ENCODE data around the gene OSBPL9.
"Not testable (repeated sequence)": the region's sequence is repeated elsewhere in the genome, so short reads cannot be mapped to it uniquely, and the experiment has no call there.

Gene OSBPL9

GRCh38 chr1:51642739-51643142, 25.8 kb downstream of the OSBPL9 start:
- Histone ChIP-seq H3K27ac (ENCODE audit: low read depth, low read length) (no peak overlapping the region), H3K4me3 (ENCODE audit: low read length) (no peak overlapping the region), H3K23ac (ENCODE audit: low read length) (no peak overlapping the region), H3K79me1 (ENCODE audit: low read length) (no peaks in the 10 kb centered on the region), H4K8ac (ENCODE audit: low read depth, low read length) (no peak overlapping the region), H3K18ac (ENCODE audit: low read length) (peak overlapping the region; percentile 80), H3K36me3 (ENCODE audit: control insufficient read depth, insufficient read depth, low read length) (no peaks in the 10 kb centered on the region), H3K4me2 (ENCODE audit: low read length) (no peak overlapping the region), H2BK120ac (ENCODE audit: low read depth, low read length) (no peak overlapping the region), H3K56ac (ENCODE audit: low read length) (no peak overlapping the region), H2BK15ac (replicated peaks; ENCODE audit: low read depth) (no peak overlapping the region), H3K4ac (ENCODE audit: low read depth, low read length) (no peak overlapping the region), H3K79me2 (ENCODE audit: control insufficient read depth, insufficient read depth, low read length) (no peaks in the 10 kb centered on the region), H2BK5ac (ENCODE audit: low read length) (no peak overlapping the region), H3K9ac (ENCODE audit: low read length) (no peak overlapping the region), H3K27me3 (ENCODE audit: insufficient read depth, low read length, poor library complexity) (no peaks in the 10 kb centered on the region), H2AK5ac (ENCODE audit: low read length) (no peak overlapping the region), H4K5ac (ENCODE audit: low read length) (no peak overlapping the region), H3K4me1 (ENCODE audit: control insufficient read depth, low read depth, low read length) (peaks cover 9% of the 10 kb centered on the region)
- peak; percentile 76 for DNase-seq
- no CpG with 5 or more reads among the region's 1 CpG for WGBS (ENCODE audit: extremely low coverage, insufficient coverage, low lambda C conversion rate)

- H4K5ac ChIP-seq (ENCODE audit: low read length): no peak overlapping the region
- H3K79me2 ChIP-seq (ENCODE audit: control insufficient read depth, insufficient read depth, low read length): no peaks in the 10 kb centered on the region
- no peak overlapping the region for H3K4ac ChIP-seq (ENCODE audit: low read depth, low read length)
- H2BK5ac ChIP-seq (ENCODE audit: low read length): no peak overlapping the region
- no peaks in the 10 kb centered on the region for H3K36me3 ChIP-seq (ENCODE audit: control insufficient read depth, insufficient read depth, low read length)
- H2BK120ac ChIP-seq (ENCODE audit: low read depth, low read length): no peak overlapping the region
- no peak overlapping the region for H3K9ac ChIP-seq (ENCODE audit: low read length)
- no peak overlapping the region for H3K18ac ChIP-seq (ENCODE audit: low read length)
- no peak overlapping the region for H3K4me3 ChIP-seq (ENCODE audit: low read length)
- H3K27ac ChIP-seq (ENCODE audit: low read depth, low read length): no peak overlapping the region
- no peak overlapping the region for H3K4me2 ChIP-seq (ENCODE audit: low read length)
- H2AK5ac ChIP-seq (ENCODE audit: low read length): no peak overlapping the region
- peak; percentile 31 for DNase-seq
- no peaks in the 10 kb centered on the region for H3K27me3 ChIP-seq (ENCODE audit: insufficient read depth, low read length, poor library complexity)
- no peaks in the 10 kb centered on the region for H3K79me1 ChIP-seq (ENCODE audit: low read length)
- H4K8ac ChIP-seq (ENCODE audit: low read depth, low read length): no peak overlapping the region
- H3K23ac ChIP-seq (ENCODE audit: low read length): no peak overlapping the region
- H3K4me1 ChIP-seq (ENCODE audit: control insufficient read depth, low read depth, low read length): peaks cover 13% of the 10 kb centered on the region
- H3K56ac ChIP-seq (ENCODE audit: low read length): no peak overlapping the region
- WGBS (ENCODE audit: extremely low coverage, insufficient coverage, low lambda C conversion rate): no CpG with 5 or more reads among the region's 1 CpG
- no peak overlapping the region for H2BK15ac ChIP-seq (replicated peaks; ENCODE audit: low read depth)
Observed at GRCh38 chr1:51643362-51643761, 26.5 kb downstream of the OSBPL9 start.

GRCh38 chr1:51644020-51644419, 27.1 kb downstream of the OSBPL9 start:
- DNase-seq: no peak
- no peaks in the 10 kb centered on the region for H3K79me2 ChIP-seq (ENCODE audit: control insufficient read depth, insufficient read depth, low read length)
- no peak overlapping the region for H2BK5ac ChIP-seq (ENCODE audit: low read length)
- H3K79me1 ChIP-seq (ENCODE audit: low read length): no peaks in the 10 kb centered on the region
- no peak overlapping the region for H2AK5ac ChIP-seq (ENCODE audit: low read length)
- H2BK15ac ChIP-seq (replicated peaks; ENCODE audit: low read depth): no peak overlapping the region
- H4K5ac ChIP-seq (ENCODE audit: low read length): no peak overlapping the region
- no peak overlapping the region for H3K23ac ChIP-seq (ENCODE audit: low read length)
- no peaks in the 10 kb centered on the region for H3K27me3 ChIP-seq (ENCODE audit: insufficient read depth, low read length, poor library complexity)
- no peak overlapping the region for H3K9ac ChIP-seq (ENCODE audit: low read length)
- WGBS (ENCODE audit: extremely low coverage, insufficient coverage, low lambda C conversion rate): no CpG with 5 or more reads among the region's 5 CpGs
- H3K18ac ChIP-seq (ENCODE audit: low read length): no peak overlapping the region
- peaks cover 15% of the 10 kb centered on the region for H3K4me1 ChIP-seq (ENCODE audit: control insufficient read depth, low read depth, low read length)
- no peak overlapping the region for H4K8ac ChIP-seq (ENCODE audit: low read depth, low read length)
- H3K27ac ChIP-seq (ENCODE audit: low read depth, low read length): no peak overlapping the region
- H2BK120ac ChIP-seq (ENCODE audit: low read depth, low read length): no peak overlapping the region
- H3K4me2 ChIP-seq (ENCODE audit: low read length): no peak overlapping the region
- H3K4ac ChIP-seq (ENCODE audit: low read depth, low read length): no peak overlapping the region
- H3K36me3 ChIP-seq (ENCODE audit: control insufficient read depth, insufficient read depth, low read length): no peaks in the 10 kb centered on the region
- no peak overlapping the region for H3K4me3 ChIP-seq (ENCODE audit: low read length)
- no peak overlapping the region for H3K56ac ChIP-seq (ENCODE audit: low read length)

GRCh38 chr1:51644533-51645197, 27.8 kb downstream of the OSBPL9 start:
- Histone ChIP-seq H2BK120ac (ENCODE audit: low read depth, low read length) (peak overlapping the region; percentile 45), H3K56ac (ENCODE audit: low read length) (no peak overlapping the region), H3K9ac (ENCODE audit: low read length) (no peak overlapping the region), H3K23ac (ENCODE audit: low read length) (no peak overlapping the region), H2AK5ac (ENCODE audit: low read length) (no peak overlapping the region), H4K8ac (ENCODE audit: low read depth, low read length) (no peak overlapping the region), H3K27me3 (ENCODE audit: insufficient read depth, low read length, poor library complexity) (no peaks in the 10 kb centered on the region), H3K4ac (ENCODE audit: low read depth, low read length) (no peak overlapping the region), H3K4me1 (ENCODE audit: control insufficient read depth, low read depth, low read length) (peaks cover 15% of the 10 kb centered on the region), H3K4me3 (ENCODE audit: low read length) (no peak overlapping the region), H2BK15ac (replicated peaks; ENCODE audit: low read depth) (no peak overlapping the region), H2BK5ac (ENCODE audit: low read length) (no peak overlapping the region), H4K5ac (ENCODE audit: low read length) (no peak overlapping the region), H3K18ac (ENCODE audit: low read length) (peak overlapping the region; percentile 94), H3K36me3 (ENCODE audit: control insufficient read depth, insufficient read depth, low read length) (no peaks in the 10 kb centered on the region), H3K4me2 (ENCODE audit: low read length) (no peak overlapping the region), H3K27ac (ENCODE audit: low read depth, low read length) (peak overlapping the region; percentile 46), H3K79me2 (ENCODE audit: control insufficient read depth, insufficient read depth, low read length) (no peaks in the 10 kb centered on the region), H3K79me1 (ENCODE audit: low read length) (no peaks in the 10 kb centered on the region)
- no CpG with 5 or more reads among the region's 10 CpGs for WGBS (ENCODE audit: extremely low coverage, insufficient coverage, low lambda C conversion rate)
- DNase-seq: peak; percentile 67

- H3K4me2 ChIP-seq (ENCODE audit: low read length); H3K36me3 ChIP-seq (ENCODE audit: control insufficient read depth, insufficient read depth, low read length); H3K56ac ChIP-seq (ENCODE audit: low read length); DNase-seq; H4K5ac ChIP-seq (ENCODE audit: low read length); H3K27me3 ChIP-seq (ENCODE audit: insufficient read depth, low read length, poor library complexity); H2BK120ac ChIP-seq (ENCODE audit: low read depth, low read length); H3K4ac ChIP-seq (ENCODE audit: low read depth, low read length); H3K18ac ChIP-seq (ENCODE audit: low read length); H2AK5ac ChIP-seq (ENCODE audit: low read length); H4K8ac ChIP-seq (ENCODE audit: low read depth, low read length); H3K27ac ChIP-seq (ENCODE audit: low read depth, low read length); H3K79me2 ChIP-seq (ENCODE audit: control insufficient read depth, insufficient read depth, low read length); H2BK5ac ChIP-seq (ENCODE audit: low read length); H3K23ac ChIP-seq (ENCODE audit: low read length); H3K9ac ChIP-seq (ENCODE audit: low read length); H3K4me3 ChIP-seq (ENCODE audit: low read length); H2BK15ac ChIP-seq (replicated peaks; ENCODE audit: low read depth); H3K79me1 ChIP-seq (ENCODE audit: low read length): not testable (repeated sequence)
- H3K4me1 ChIP-seq (ENCODE audit: control insufficient read depth, low read depth, low read length): peaks cover 15% of the 10 kb centered on the region
- WGBS (ENCODE audit: extremely low coverage, insufficient coverage, low lambda C conversion rate): no CpG with 5 or more reads among the region's 3 CpGs
Observed at GRCh38 chr1:51646592-51646991, 29.7 kb downstream of the OSBPL9 start.

Measured in mesendoderm (in vitro differentiated cells).